Measurements from ENCODE around the gene GRID1.

Gene GRID1

GRCh38 chr10:85612378-85612775, 754.2 kb downstream of the GRID1 start:
- Mint-ChIP-seq H3K36me3 (ENCODE audit: low read depth) (no peaks in the 10 kb centered on the region), H3K4me1 (peaks cover 5% of the 10 kb centered on the region), H3K4me3 (no peak overlapping the region), H3K27me3 (ENCODE audit: low read depth, poor library complexity) (peaks cover 8% of the 10 kb centered on the region), H3K9me3 (no peaks in the 10 kb centered on the region), H3K27ac (no peak overlapping the region)
- no peak for DNase-seq
- no peak for TF ChIP-seq CTCF (IDR thresholded peaks at IDR 0.05)

GRCh38 chr10:85611746-85612377, 754.7 kb downstream of the GRID1 start:
- Mint-ChIP-seq H3K27ac (no peak overlapping the region), H3K4me1 (peaks cover 5% of the 10 kb centered on the region), H3K4me3 (no peak overlapping the region), H3K27me3 (ENCODE audit: low read depth, poor library complexity) (peaks cover 10% of the 10 kb centered on the region), H3K9me3 (no peaks in the 10 kb centered on the region), H3K36me3 (ENCODE audit: low read depth) (no peaks in the 10 kb centered on the region)
- TF ChIP-seq CTCF (IDR thresholded peaks at IDR 0.05): no peak
- DNase-seq: no peak

GRCh38 chr10:85611093-85611740, 755.4 kb downstream of the GRID1 start:
- no peak for DNase-seq
- peaks cover 14% of the 10 kb centered on the region for H3K27me3 Mint-ChIP-seq (ENCODE audit: low read depth, poor library complexity)

GRCh38 chr10:85610381-85611092, 756.1 kb downstream of the GRID1 start:
- Mint-ChIP-seq H3K36me3 (ENCODE audit: low read depth) (no peaks in the 10 kb centered on the region), H3K4me3 (no peak overlapping the region), H3K27ac (no peak overlapping the region), H3K9me3 (no peaks in the 10 kb centered on the region), H3K4me1 (peaks cover 5% of the 10 kb centered on the region), H3K27me3 (ENCODE audit: low read depth, poor library complexity) (peaks cover 17% of the 10 kb centered on the region)
- TF ChIP-seq CTCF (IDR thresholded peaks at IDR 0.05): no peak
- DNase-seq: no peak

More at GRCh38 chr10:85611093-85611740, 755.4 kb downstream of the GRID1 start:
- no peak overlapping the region for H3K4me3 Mint-ChIP-seq
- no peak for TF ChIP-seq CTCF (IDR thresholded peaks at IDR 0.05)
- no peaks in the 10 kb centered on the region for H3K36me3 Mint-ChIP-seq (ENCODE audit: low read depth)
- H3K27ac Mint-ChIP-seq: no peak overlapping the region
- no peaks in the 10 kb centered on the region for H3K9me3 Mint-ChIP-seq
- peaks cover 5% of the 10 kb centered on the region for H3K4me1 Mint-ChIP-seq

- Mint-ChIP-seq H3K27me3 (ENCODE audit: low read depth, poor library complexity) (peaks cover 19% of the 10 kb centered on the region), H3K9me3 (no peaks in the 10 kb centered on the region), H3K27ac (no peak overlapping the region), H3K36me3 (ENCODE audit: low read depth) (no peaks in the 10 kb centered on the region), H3K4me3 (no peak overlapping the region), H3K4me1 (peaks cover 5% of the 10 kb centered on the region)
- no peak for TF ChIP-seq CTCF (IDR thresholded peaks at IDR 0.05)
- DNase-seq: no peak
These were observed 757.1 kb downstream of the GRID1 start for GRCh38 chr10:85609509-85609908.

Data from nephron progenitor cell (in vitro differentiated cells).